GM23338 (cell line): ENCODE data around the gene SLC16A12.

Experiments
- CTCF ChIP-seq, 2 experiments: fragments of 200-600 bp in 1 of 2; sonication (generic) in 1 of 2; conservative IDR thresholded peaks; 2 replicates each; pipeline versions ENCODE4 v1.5.1 to v1.6.1; 2016 to 2017; ENCODE audit warnings: antibody characterized with exemption in 2 of 2, low read depth in 2 of 2, mild to moderate bottlenecking in 2 of 2, moderate library complexity in 1 of 2
- EZH2 ChIP-seq: fragments of 200-600 bp; sonication (generic); IDR thresholded peaks from one replicate; pipeline ENCODE4 v1.8.0; 2017; ENCODE audit warnings: antibody characterized with exemption, mild to moderate bottlenecking, low read depth; ENCODE audit not compliant: unreplicated experiment
- EZH2phosphoT487 ChIP-seq: fragments of 200-600 bp; sonication (generic); IDR thresholded peaks from one replicate; pipeline ENCODE4 v1.8.1; 2018; ENCODE audit warnings: antibody characterized with exemption; ENCODE audit not compliant: unreplicated experiment
- JUNB ChIP-seq: IDR thresholded peaks from one replicate; pipeline ENCODE4 v1.6.1; 2016; ENCODE audit warnings: antibody characterized with exemption; ENCODE audit not compliant: unreplicated experiment
- REST ChIP-seq: IDR thresholded peaks from one replicate; pipeline ENCODE4 v1.6.1; 2018; ENCODE audit warnings: antibody characterized with exemption; ENCODE audit not compliant: unreplicated experiment

- TF ChIP-seq CTCF (conservative IDR thresholded peaks at IDR 0.05; ENCODE audit: low read depth in 2 of 2) (peak; percentile 54 to 74), REST (no peak), JUNB (no peak), EZH2 (no peak), EZH2phosphoT487 (no peak)
These were observed 146.1 kb downstream of the SLC16A12 start for GRCh38 chr10:89389254-89389653.
